ENCODE measurements around the gene DSCAML1. TPM values are rescaled to one million over a fixed set of nuclear protein-coding genes. Genes with fewer than 3 reads are reported as not detected.

DSCAML1 gene
- total RNA-seq, 2 experiments from 2014 or later: not detected

DNA sequence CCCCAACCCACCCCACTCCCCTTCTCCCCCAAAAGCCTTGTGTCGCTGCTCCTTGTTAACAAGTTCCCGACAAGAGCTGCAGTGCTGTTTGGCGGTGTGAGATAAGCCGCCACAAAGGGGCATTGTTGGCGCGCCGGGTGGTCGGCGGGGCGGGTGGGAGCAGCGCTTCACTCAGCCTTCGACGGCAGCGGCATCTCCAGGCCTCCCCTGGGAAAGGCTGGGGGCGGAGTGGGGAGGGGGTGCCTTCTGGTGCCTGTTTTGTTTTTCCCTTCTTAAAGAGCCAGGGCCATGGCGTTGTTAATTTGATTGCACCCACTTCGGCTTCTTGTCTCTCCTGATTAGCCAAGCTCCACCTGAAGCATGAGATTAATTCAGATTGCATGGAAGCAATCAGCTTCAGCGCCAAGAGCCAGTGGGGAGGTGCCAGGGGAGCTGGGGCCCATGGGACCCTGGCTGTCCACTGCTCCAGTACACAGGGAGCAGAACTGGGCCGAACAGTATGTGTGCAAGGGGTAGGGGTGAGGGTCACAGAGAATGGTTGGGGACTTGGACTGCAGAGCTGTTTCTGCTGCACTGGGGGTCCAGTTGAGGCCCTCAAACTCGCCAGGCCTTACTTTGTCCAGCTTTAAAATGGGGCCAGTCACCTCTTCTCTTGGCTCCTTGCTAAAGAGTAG lies 304.3 kb downstream of the DSCAML1 start:
- intact Hi-C loops (cut with micrococcal nuclease; ENCODE audit: unreplicated experiment): no loop called here
- H3K4me1 ChIP-seq (ENCODE audit: insufficient read depth, low read length, poor library complexity, severe bottlenecking): no peaks in the 10 kb centered on the region
- no peaks in the 10 kb centered on the region for H3K9me2 ChIP-seq (ENCODE audit: insufficient read depth, low read length)
- H3K4me3 ChIP-seq (ENCODE audit: low read depth, low read length, poor library complexity, severe bottlenecking): no peak overlapping the region
- H3K4me2 ChIP-seq (ENCODE audit: low read length): no peak overlapping the region
- H3K27ac ChIP-seq (ENCODE audit: low read depth, low read length, poor library complexity, severe bottlenecking): no peak overlapping the region
- H2AFZ ChIP-seq (ENCODE audit: low read length): no peak overlapping the region
- no peaks in the 10 kb centered on the region for H3K79me2 ChIP-seq (ENCODE audit: insufficient read depth, low read depth, low read length)
- H4K20me1 ChIP-seq (ENCODE audit: insufficient read depth, low read length): no peaks in the 10 kb centered on the region
- DNase-seq (ENCODE audit: low spot score): no peak
- no peak for TF ChIP-seq EZH2phosphoT487 (IDR thresholded peaks at IDR 0.05; ENCODE audit: borderline replicate concordance, low read depth, low read length)
- TF ChIP-seq, protein P1, sequence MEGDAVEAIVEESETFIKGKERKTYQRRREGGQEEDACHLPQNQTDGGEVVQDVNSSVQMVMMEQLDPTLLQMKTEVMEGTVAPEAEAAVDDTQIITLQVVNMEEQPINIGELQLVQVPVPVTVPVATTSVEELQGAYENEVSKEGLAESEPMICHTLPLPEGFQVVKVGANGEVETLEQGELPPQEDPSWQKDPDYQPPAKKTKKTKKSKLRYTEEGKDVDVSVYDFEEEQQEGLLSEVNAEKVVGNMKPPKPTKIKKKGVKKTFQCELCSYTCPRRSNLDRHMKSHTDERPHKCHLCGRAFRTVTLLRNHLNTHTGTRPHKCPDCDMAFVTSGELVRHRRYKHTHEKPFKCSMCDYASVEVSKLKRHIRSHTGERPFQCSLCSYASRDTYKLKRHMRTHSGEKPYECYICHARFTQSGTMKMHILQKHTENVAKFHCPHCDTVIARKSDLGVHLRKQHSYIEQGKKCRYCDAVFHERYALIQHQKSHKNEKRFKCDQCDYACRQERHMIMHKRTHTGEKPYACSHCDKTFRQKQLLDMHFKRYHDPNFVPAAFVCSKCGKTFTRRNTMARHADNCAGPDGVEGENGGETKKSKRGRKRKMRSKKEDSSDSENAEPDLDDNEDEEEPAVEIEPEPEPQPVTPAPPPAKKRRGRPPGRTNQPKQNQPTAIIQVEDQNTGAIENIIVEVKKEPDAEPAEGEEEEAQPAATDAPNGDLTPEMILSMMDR (conservative IDR thresholded peaks at IDR 0.05; ENCODE audit: low read length): no peak
- ChIA-PET POLR2A (interaction anchor here (0.7 kb wide), 1 partner anchor 1017 kb away, joined by 6 read pairs; no protein-coding TSS in a partner anchor), CTCF (ENCODE audit: unreplicated experiment) (no interaction called here)
- BruUV-seq (replicated peaks): no TSS peak
- H3K36me3 ChIP-seq (ENCODE audit: insufficient read depth, low read length): no peaks in the 10 kb centered on the region
- H3K9me3 ChIP-seq (ENCODE audit: low read length): no peaks in the 10 kb centered on the region

DNA sequence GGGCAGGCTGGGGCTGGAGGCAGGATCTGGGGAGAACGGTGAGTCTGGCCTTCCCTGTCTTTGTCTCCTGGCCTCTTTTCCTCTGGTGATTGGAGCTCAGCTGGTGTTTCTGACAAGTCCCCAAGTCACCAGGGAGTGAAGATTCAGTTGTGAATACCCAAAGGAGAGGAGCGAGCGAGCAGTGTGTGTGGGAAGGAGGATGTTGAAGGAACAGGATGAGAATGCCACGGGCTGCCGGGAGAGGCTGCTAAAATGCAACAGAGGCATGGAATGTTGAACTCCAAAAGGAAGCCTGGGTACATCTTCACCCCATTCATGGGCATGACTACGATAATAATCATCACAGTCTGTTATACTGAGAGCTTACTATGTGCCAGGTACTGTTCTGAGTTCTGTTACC lies 306.1 kb downstream of the DSCAML1 start:
- H3K36me3 ChIP-seq (ENCODE audit: insufficient read depth, low read length): no peaks in the 10 kb centered on the region
- H2AFZ ChIP-seq (ENCODE audit: low read length): no peak overlapping the region
- no peak overlapping the region for H3K4me2 ChIP-seq (ENCODE audit: low read length)
- no peak overlapping the region for H3K27ac ChIP-seq (ENCODE audit: low read depth, low read length, poor library complexity, severe bottlenecking)
- no peaks in the 10 kb centered on the region for H3K4me1 ChIP-seq (ENCODE audit: insufficient read depth, low read length, poor library complexity, severe bottlenecking)
- H3K79me2 ChIP-seq (ENCODE audit: insufficient read depth, low read depth, low read length): no peaks in the 10 kb centered on the region
- H3K4me3 ChIP-seq (ENCODE audit: low read depth, low read length, poor library complexity, severe bottlenecking): no peak overlapping the region
- CTCF ChIA-PET (ENCODE audit: unreplicated experiment): no interaction called here
- H3K9me2 ChIP-seq (ENCODE audit: insufficient read depth, low read length): no peaks in the 10 kb centered on the region
- no peaks in the 10 kb centered on the region for H3K9me3 ChIP-seq (ENCODE audit: low read length)
- POLR2A ChIA-PET: no interaction called here
- intact Hi-C loops (cut with micrococcal nuclease; ENCODE audit: unreplicated experiment): no loop called here
- BruUV-seq (replicated peaks): no TSS peak
- H4K20me1 ChIP-seq (ENCODE audit: insufficient read depth, low read length): no peaks in the 10 kb centered on the region
- TF ChIP-seq, protein P1 (conservative IDR thresholded peaks at IDR 0.05; ENCODE audit: low read length): no peak
- no peak for TF ChIP-seq EZH2phosphoT487 (IDR thresholded peaks at IDR 0.05; ENCODE audit: borderline replicate concordance, low read depth, low read length)
- no peak for DNase-seq (ENCODE audit: low spot score)

GRCh38 chr11:117489999-117490679 lies 306.9 kb downstream of the DSCAML1 start:
- no peak for DNase-seq (ENCODE audit: low spot score)
- no peaks in the 10 kb centered on the region for H4K20me1 ChIP-seq (ENCODE audit: insufficient read depth, low read length)
- no peaks in the 10 kb centered on the region for H3K9me3 ChIP-seq (ENCODE audit: low read length)
- H3K79me2 ChIP-seq (ENCODE audit: insufficient read depth, low read depth, low read length): no peaks in the 10 kb centered on the region
- ChIA-PET POLR2A (no interaction called here), CTCF (ENCODE audit: unreplicated experiment) (no interaction called here)
- no peaks in the 10 kb centered on the region for H3K9me2 ChIP-seq (ENCODE audit: insufficient read depth, low read length)
- H3K27ac ChIP-seq (ENCODE audit: low read depth, low read length, poor library complexity, severe bottlenecking): no peak overlapping the region
- H3K4me1 ChIP-seq (ENCODE audit: insufficient read depth, low read length, poor library complexity, severe bottlenecking): no peaks in the 10 kb centered on the region
- H3K36me3 ChIP-seq (ENCODE audit: insufficient read depth, low read length): no peaks in the 10 kb centered on the region
- H3K4me2 ChIP-seq (ENCODE audit: low read length): no peak overlapping the region
- BruUV-seq (replicated peaks): no TSS peak
- H3K4me3 ChIP-seq (ENCODE audit: low read depth, low read length, poor library complexity, severe bottlenecking): no peak overlapping the region
- intact Hi-C loops (cut with micrococcal nuclease; ENCODE audit: unreplicated experiment): no loop called here
- H2AFZ ChIP-seq (ENCODE audit: low read length): no peak overlapping the region
- TF ChIP-seq, protein P1 (conservative IDR thresholded peaks at IDR 0.05; ENCODE audit: low read length): no peak
- TF ChIP-seq EZH2phosphoT487 (IDR thresholded peaks at IDR 0.05; ENCODE audit: borderline replicate concordance, low read depth, low read length): no peak

Measured in OCI-LY7 (cell line).